Measurements from ENCODE around the gene IP6K3. TPM values are rescaled to one million over a fixed set of nuclear protein-coding genes. Genes with fewer than 3 reads are reported as not detected.

Gene IP6K3
- total RNA-seq, 4 donors from 2014 or later: 0.51 to 0.83 TPM; not detected in 2

DNA sequence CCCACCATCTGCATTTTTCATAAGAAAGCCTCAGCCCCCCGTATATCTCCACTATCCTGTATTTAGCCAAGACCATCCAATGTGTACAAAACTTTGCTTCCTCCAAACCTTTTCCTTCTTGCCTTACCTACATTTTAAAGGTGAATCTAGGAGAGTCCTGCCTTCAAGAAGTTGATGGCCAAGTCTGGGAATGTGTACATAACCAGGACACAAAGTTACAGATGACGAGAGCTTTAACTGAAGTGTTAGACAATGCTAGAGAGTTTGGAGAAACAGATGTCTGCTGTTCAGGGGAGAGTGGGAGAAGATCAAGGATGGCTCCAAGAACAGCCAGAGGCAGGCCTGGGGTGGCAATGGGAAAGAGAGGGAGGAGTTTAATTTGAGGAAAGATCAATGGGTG, 32.9 kb downstream of the IP6K3 start:
- Histone ChIP-seq H3K27me3 (no peaks in the 10 kb centered on the region), H3K36me3 (peaks cover 3% of the 10 kb centered on the region), H3K9me3 (no peaks in the 10 kb centered on the region), H3K4me3 (no peak overlapping the region), H3K27ac (no peak overlapping the region), H3K4me1 (peaks cover 35% of the 10 kb centered on the region)
- DNase-seq (ENCODE audit: low spot score in 2 of 2): no peak
- 93% methylated on average over 2 of the region's 2 CpGs for WGBS
- TF ChIP-seq EP300 (IDR thresholded peaks at IDR 0.05) (no peak), POLR2AphosphoS5 (IDR thresholded peaks at IDR 0.05) (no peak), POLR2A (IDR thresholded peaks at IDR 0.05) (no peak)
- TF ChIP-seq, protein P1, sequence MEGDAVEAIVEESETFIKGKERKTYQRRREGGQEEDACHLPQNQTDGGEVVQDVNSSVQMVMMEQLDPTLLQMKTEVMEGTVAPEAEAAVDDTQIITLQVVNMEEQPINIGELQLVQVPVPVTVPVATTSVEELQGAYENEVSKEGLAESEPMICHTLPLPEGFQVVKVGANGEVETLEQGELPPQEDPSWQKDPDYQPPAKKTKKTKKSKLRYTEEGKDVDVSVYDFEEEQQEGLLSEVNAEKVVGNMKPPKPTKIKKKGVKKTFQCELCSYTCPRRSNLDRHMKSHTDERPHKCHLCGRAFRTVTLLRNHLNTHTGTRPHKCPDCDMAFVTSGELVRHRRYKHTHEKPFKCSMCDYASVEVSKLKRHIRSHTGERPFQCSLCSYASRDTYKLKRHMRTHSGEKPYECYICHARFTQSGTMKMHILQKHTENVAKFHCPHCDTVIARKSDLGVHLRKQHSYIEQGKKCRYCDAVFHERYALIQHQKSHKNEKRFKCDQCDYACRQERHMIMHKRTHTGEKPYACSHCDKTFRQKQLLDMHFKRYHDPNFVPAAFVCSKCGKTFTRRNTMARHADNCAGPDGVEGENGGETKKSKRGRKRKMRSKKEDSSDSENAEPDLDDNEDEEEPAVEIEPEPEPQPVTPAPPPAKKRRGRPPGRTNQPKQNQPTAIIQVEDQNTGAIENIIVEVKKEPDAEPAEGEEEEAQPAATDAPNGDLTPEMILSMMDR (IDR thresholded peaks at IDR 0.05): no peak

GRCh38 chr6:33712914-33713313, 33.8 kb downstream of the IP6K3 start:
- no peak overlapping the region for H3K27ac ChIP-seq
- peaks cover 43% of the 10 kb centered on the region for H3K4me1 ChIP-seq
- TF ChIP-seq POLR2A (IDR thresholded peaks at IDR 0.05) (no peak), EP300 (IDR thresholded peaks at IDR 0.05) (no peak), POLR2AphosphoS5 (IDR thresholded peaks at IDR 0.05) (no peak)
- TF ChIP-seq, protein P1 (IDR thresholded peaks at IDR 0.05): no peak
- H3K27me3 ChIP-seq: no peaks in the 10 kb centered on the region
- 91% methylated on average over 3 of the region's 3 CpGs for WGBS
- peaks cover 10% of the 10 kb centered on the region for H3K36me3 ChIP-seq
- H3K9me3 ChIP-seq: no peaks in the 10 kb centered on the region
- no peak for DNase-seq (ENCODE audit: low spot score in 2 of 2)
- H3K4me3 ChIP-seq: no peak overlapping the region

GRCh38 chr6:33711140-33712129, 35.3 kb downstream of the IP6K3 start, which contains the start of gene UQCC2:
TSS of gene UQCC2 (minus strand) at chr6:33711700. CDS start at chr6:33711686, 14 bp downstream.
- Histone ChIP-seq H3K36me3 (peaks cover 11% of the 10 kb centered on the region), H3K27ac (peak within 1 kb of the TSS; percentile 95), H3K9me3 (no peaks in the 10 kb centered on the region), H3K4me3 (peak within 1 kb of the TSS; percentile 80), H3K4me1 (peaks cover 47% of the 10 kb centered on the region), H3K27me3 (no peaks in the 10 kb centered on the region)
- peak; percentile 97 for DNase-seq (ENCODE audit: low spot score in 2 of 2)
- TF ChIP-seq EP300 (IDR thresholded peaks at IDR 0.05) (no peak), POLR2AphosphoS5 (IDR thresholded peaks at IDR 0.05) (no peak), POLR2A (IDR thresholded peaks at IDR 0.05) (peak in 1 of 2 donors; percentile 51)
- TF ChIP-seq, protein P1 (IDR thresholded peaks at IDR 0.05): peak in 1 of 2 donors; percentile 67
- WGBS: 3% methylated on average over 29 of the region's 73 CpGs

DNA sequence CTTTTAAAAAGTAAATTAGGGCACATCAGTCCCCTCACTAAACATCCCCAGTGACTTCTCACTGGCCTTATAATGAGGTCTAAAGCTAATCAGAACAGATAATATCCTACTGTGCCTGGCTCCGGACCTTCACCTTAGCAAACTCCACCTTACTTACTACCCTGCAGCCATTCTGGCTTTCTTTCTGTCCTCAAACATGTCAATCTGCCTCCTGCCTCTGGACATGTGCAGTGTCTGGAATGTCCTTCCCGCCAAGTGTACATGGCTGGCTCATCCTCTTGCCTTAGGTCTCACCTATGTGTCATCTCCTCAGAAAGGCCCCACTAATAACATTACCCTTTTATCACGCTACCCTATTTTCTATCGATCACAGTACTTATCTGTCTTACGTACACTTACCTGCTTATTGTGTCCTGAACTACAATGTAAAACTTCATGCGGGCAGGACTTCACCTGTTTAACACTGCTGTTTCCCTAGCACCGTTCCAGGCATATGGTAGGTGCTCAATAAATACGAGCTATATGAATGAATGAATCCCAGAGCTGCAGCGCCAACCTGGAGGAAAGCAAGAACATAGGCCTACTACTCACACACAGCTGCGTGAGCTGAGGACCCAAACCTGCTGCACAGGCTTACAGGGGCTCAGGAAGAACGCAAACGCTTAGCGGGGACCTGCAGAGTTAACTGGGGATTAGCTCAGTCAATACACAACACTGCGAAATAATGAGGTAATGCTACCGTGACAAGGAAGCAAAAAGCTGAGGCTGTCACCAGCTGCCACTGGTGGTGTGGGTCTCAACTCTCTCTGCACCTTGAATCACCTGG, 36.2 kb downstream of the IP6K3 start:
- no peak for TF ChIP-seq POLR2AphosphoS5 (IDR thresholded peaks at IDR 0.05)
- no peak for TF ChIP-seq POLR2A (IDR thresholded peaks at IDR 0.05)
- TF ChIP-seq EP300 (IDR thresholded peaks at IDR 0.05): no peak
- TF ChIP-seq, protein P1 (IDR thresholded peaks at IDR 0.05): no peak
- peak overlapping the region; percentile 38 for H3K27ac ChIP-seq
- 69% methylated on average over 15 of the region's 15 CpGs for WGBS

More for the DNA sequence above, 36.2 kb downstream of the IP6K3 start:
- peak overlapping the region; percentile 80 for H3K4me3 ChIP-seq
- peaks cover 51% of the 10 kb centered on the region for H3K4me1 ChIP-seq
- no peaks in the 10 kb centered on the region for H3K9me3 ChIP-seq
- peaks cover 11% of the 10 kb centered on the region for H3K36me3 ChIP-seq
- no peak for DNase-seq (ENCODE audit: low spot score in 2 of 2)
- H3K27me3 ChIP-seq: no peaks in the 10 kb centered on the region
